CD14-positive monocyte (primary cell): Measurements from ENCODE around the gene RNF135. TPM values are rescaled to one million over a fixed set of nuclear protein-coding genes. Genes with fewer than 3 reads are reported as not detected.

ENCODE experiments used
- DNase-seq, 3 donors: peaks; one replicate each; pipeline ENCODE4 v3.0.0-alpha.2; 2011 to 2022
- H2AFZ ChIP-seq: 2 replicates; pipeline ENCODE4 v1.6.0; 2012; ENCODE audit warnings: mild to moderate bottlenecking, low read depth, low read length, inconsistent platforms; ENCODE audit not compliant: insufficient read depth, poor library complexity, severe bottlenecking
- H3K27ac ChIP-seq, 2 donors: 1 replicate in 1 of 2; 2 replicates in 1 of 2; pipeline ENCODE4 v1.5.1; 2012 to 2013; ENCODE audit warnings: low read length in 2 of 2, control low read depth in 1 of 2, inconsistent platforms in 1 of 2, low read depth in 1 of 2, mild to moderate bottlenecking in 1 of 2
- H3K27me3 ChIP-seq, 2 donors: one replicate each; pipeline versions ENCODE4 v1.6.0 to v1.6.1; 2011 to 2013; ENCODE audit warnings: low read length in 2 of 2; ENCODE audit not compliant: control insufficient read depth in 2 of 2, insufficient read depth in 2 of 2
- H3K36me3 ChIP-seq, 2 donors: replicated peaks in 1 of 2; 1 replicate in 1 of 2; 2 replicates in 1 of 2; pipeline versions ENCODE4 v1.5.1 to v1.6.1; 2012 to 2013; ENCODE audit warnings: low read length in 2 of 2, control low read depth in 1 of 2, inconsistent platforms in 1 of 2, mild to moderate bottlenecking in 1 of 2; ENCODE audit not compliant: insufficient read depth in 2 of 2, control insufficient read depth in 1 of 2
- H3K4me1 ChIP-seq, 2 donors: 1 replicate in 1 of 2; 2 replicates in 1 of 2; pipeline versions ENCODE4 v1.5.1 to v1.6.1; 2012 to 2013; ENCODE audit warnings: low read length in 2 of 2, control low read depth in 1 of 2, inconsistent platforms in 1 of 2, mild to moderate bottlenecking in 1 of 2, moderate library complexity in 1 of 2; ENCODE audit not compliant: insufficient read depth in 2 of 2, control insufficient read depth in 1 of 2
- H3K4me2 ChIP-seq: replicated peaks from 2 replicates; pipeline ENCODE3; 2012; ENCODE audit warnings: low read length, moderate library complexity, mild to moderate bottlenecking; ENCODE audit not compliant: poor library complexity, severe bottlenecking; ENCODE audit errors: extremely low read depth
- H3K4me3 ChIP-seq, 3 experiments: fragments of 200-600 bp in 1 of 3; sonication (generic) in 1 of 3; replicated peaks in 1 of 3; 1 replicate in 2 of 3; 2 replicates in 1 of 3; pipeline ENCODE4 v1.5.1; 2011 to 2013; ENCODE audit warnings: low read length in 3 of 3, mild to moderate bottlenecking in 3 of 3, control low read depth in 2 of 3, low read depth in 2 of 3, inconsistent platforms in 1 of 3, moderate library complexity in 1 of 3
- H3K79me2 ChIP-seq: 2 replicates; pipeline ENCODE4 v1.6.0; 2012; ENCODE audit warnings: mild to moderate bottlenecking, control low read depth, inconsistent platforms, low read length, moderate library complexity; ENCODE audit not compliant: insufficient read depth
- H3K9ac ChIP-seq: 2 replicates; pipeline ENCODE4 v1.6.0; 2017; ENCODE audit warnings: low read length, mild to moderate bottlenecking; ENCODE audit not compliant: insufficient read depth, poor library complexity, severe bottlenecking
- H3K9me3 ChIP-seq, 2 donors: replicated peaks in 1 of 2; 1 replicate in 1 of 2; 2 replicates in 1 of 2; pipeline versions ENCODE4 v1.5.1 to v1.6.1; 2012 to 2013; ENCODE audit warnings: low read length in 2 of 2, control low read depth in 1 of 2; ENCODE audit not compliant: control insufficient read depth in 1 of 2, insufficient read depth in 1 of 2
- H4K20me1 ChIP-seq: 2 replicates; pipeline ENCODE4 v1.6.0; 2012; ENCODE audit warnings: mild to moderate bottlenecking, low read length, control low read depth, moderate library complexity; ENCODE audit not compliant: insufficient read depth
- H3K27ac Mint-ChIP-seq, 7 donors: one replicate each; pipeline ENCODE4 v1.8.0; 2020; ENCODE audit warnings: mild to moderate bottlenecking in 7 of 7, mixed read lengths in 7 of 7, moderate library complexity in 6 of 7, inconsistent platforms in 2 of 7
- H3K27me3 Mint-ChIP-seq, 3 donors: one replicate each; pipeline ENCODE4 v1.8.0; 2021 to 2022; ENCODE audit warnings: low read depth in 3 of 3, mild to moderate bottlenecking in 3 of 3, mixed read lengths in 3 of 3, moderate library complexity in 3 of 3, inconsistent platforms in 1 of 3
- H3K36me3 Mint-ChIP-seq, 2 donors: one replicate each; pipeline ENCODE4 v1.8.0; 2020; ENCODE audit warnings: mixed read lengths in 2 of 2, inconsistent platforms in 1 of 2, mild to moderate bottlenecking in 1 of 2
- H3K4me1 Mint-ChIP-seq: one replicate; pipeline ENCODE4 v1.8.0; 2020; ENCODE audit warnings: mild to moderate bottlenecking, mixed read lengths
- H3K4me3 Mint-ChIP-seq, 2 donors: one replicate each; pipeline ENCODE4 v1.8.0; 2020; ENCODE audit warnings: mild to moderate bottlenecking in 2 of 2, mixed read lengths in 2 of 2, moderate library complexity in 1 of 2
- H3K9me3 Mint-ChIP-seq, 7 donors: one replicate each; pipeline ENCODE4 v1.8.0; 2020 to 2022; ENCODE audit warnings: mixed read lengths in 7 of 7, mild to moderate bottlenecking in 6 of 7, moderate library complexity in 6 of 7, inconsistent platforms in 2 of 7
- CTCF ChIP-seq: fragments of 200-600 bp; IDR thresholded peaks from one replicate; pipeline ENCODE4 v1.8.0; 2022; ENCODE audit warnings: antibody characterized with exemption, mild to moderate bottlenecking
- WGBS: methylation state at CpG from one replicate; pipeline ENCODE4 v1.1.5; 2013; ENCODE audit warnings: missing lambda C conversion rate; ENCODE audit not compliant: insufficient coverage; 5-methylcytosine and 5-hydroxymethylcytosine counted together
- intact Hi-C, 2 donors: fragments of 100-400 bp; cut with micrococcal nuclease; formaldehyde crosslinking; loops; one replicate each; pipeline versions ENCODE4 v1.15.0 to v1.15.1; 2023
- polyA plus RNA-seq, 3 donors: library from polyadenylated mRNA; depleted of rRNA in 1 of 3; unstranded in 2 of 3; stranded (reverse) in 1 of 3; fragments of 300-500 nt in 2 of 3; fragments of >200 nt in 1 of 3; fragmentation: Illumina TruSeq in 2 of 3; gene quantifications; 1 replicate in 2 of 3; 2 replicates in 1 of 3; pipeline ENCODE4 v1.2.3, GENCODE V29; 2012 to 2021

The RNF135 gene
- polyA plus RNA-seq, 3 donors = 51.4 to 74.8 (median 66.6) TPM

DNA sequence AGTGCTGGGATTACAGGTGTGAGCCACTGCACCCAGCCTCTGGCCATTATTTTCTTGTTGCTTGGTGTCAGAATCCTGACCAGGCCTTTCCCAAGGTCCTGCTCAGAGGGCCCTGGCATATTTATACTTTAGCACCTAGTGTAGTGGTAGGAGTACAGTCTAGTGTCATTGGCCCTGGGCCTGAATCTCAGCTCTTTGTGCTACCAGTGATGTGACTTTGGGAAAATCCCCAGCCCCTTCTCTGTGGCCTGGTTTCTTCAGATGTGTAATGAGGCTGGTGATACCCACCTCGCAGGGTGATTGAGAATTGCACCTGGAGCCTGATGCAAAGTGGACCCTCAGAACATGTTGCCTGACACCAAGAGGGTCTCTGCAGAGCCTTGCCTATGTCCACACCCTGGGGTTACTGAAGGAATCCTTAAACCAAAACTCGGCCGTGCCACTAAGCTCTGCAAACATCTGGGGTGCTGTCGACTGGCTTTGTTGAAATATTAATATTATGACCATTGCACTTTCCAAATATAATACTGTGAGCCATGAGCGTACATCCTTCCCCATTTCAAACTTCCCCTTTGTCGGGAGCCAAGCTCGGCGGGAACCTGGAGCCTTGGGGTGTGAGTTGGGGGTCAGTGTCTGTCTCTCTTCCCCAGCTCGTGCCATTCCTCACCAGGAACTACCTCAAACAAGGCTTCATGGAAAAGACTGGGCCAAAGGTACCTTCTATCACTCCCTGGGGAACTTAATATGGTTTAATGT lies 18.0 kb upstream of the RNF135 start:
- Histone ChIP-seq H4K20me1 (no peaks in the 10 kb centered on the region), H3K79me2 (peaks cover 41% of the 10 kb centered on the region), H3K4me3 (peak overlapping the region in 1 of 3 experiments; percentile 69), H3K4me2 (peak overlapping the region; percentile 67), H3K9me3 (no peaks in the 10 kb centered on the region), H3K9ac (peak overlapping the region; percentile 59), H3K27me3 (no peaks in the 10 kb centered on the region), H3K4me1 (peaks cover 93% of the 10 kb centered on the region in 2 donors), H3K36me3 (peaks cover 23 to 24% of the 10 kb centered on the region in 2 donors), H2AFZ (no peak overlapping the region), H3K27ac (peak overlapping the region; percentile 80 to 90)
- DNase-seq = peak; percentile 75 to 83 (median 78)
- Mint-ChIP-seq H3K27ac (peak overlapping the region; percentile 95 to 99 (median 97)), H3K9me3 (peaks cover 0 to 3% (median 0%) of the 10 kb centered on the region in 7 donors), H3K36me3 (peaks cover 46 to 67% of the 10 kb centered on the region in 2 donors), H3K4me1 (peaks cover 84% of the 10 kb centered on the region), H3K27me3 (peaks cover 0 to 4% (median 4%) of the 10 kb centered on the region in 3 donors), H3K4me3 (peak overlapping the region; percentile 42 to 85)
- TF ChIP-seq CTCF = no peak
- WGBS = 0% methylated on average over 1 of the region's 9 CpGs
- intact Hi-C loops = loop anchor here in 1 of 2 donors (5.0 to 10.0 kb wide), 3 partner anchors 99 to 539 kb away; partner anchors contain the start of gene EVI2B

- Histone ChIP-seq H3K27ac (peak overlapping the region; percentile 80 to 90), H3K79me2 (peaks cover 51% of the 10 kb centered on the region), H4K20me1 (no peaks in the 10 kb centered on the region), H3K9me3 (no peaks in the 10 kb centered on the region), H3K4me3 (peak overlapping the region in 2 of 3 experiments; percentile 2 to 69), H3K27me3 (no peaks in the 10 kb centered on the region), H2AFZ (peak overlapping the region; percentile 36), H3K4me1 (peaks cover 100% of the 10 kb centered on the region in 2 donors), H3K9ac (peak overlapping the region; percentile 62), H3K36me3 (peaks cover 11 to 17% of the 10 kb centered on the region in 2 donors), H3K4me2 (peak overlapping the region; percentile 66)
- TF ChIP-seq CTCF = no peak
- DNase-seq = peak; percentile 68 to 86 (median 80)
- Mint-ChIP-seq H3K36me3 (peaks cover 36 to 63% of the 10 kb centered on the region in 2 donors), H3K27me3 (peaks cover 0 to 5% (median 4%) of the 10 kb centered on the region in 3 donors), H3K4me1 (peaks cover 93% of the 10 kb centered on the region), H3K9me3 (peaks cover 0 to 3% (median 0%) of the 10 kb centered on the region in 7 donors), H3K27ac (peak overlapping the region; percentile 95 to 99 (median 97)), H3K4me3 (peak overlapping the region; percentile 64 to 78)
- intact Hi-C loops = loop anchor here (1.0 to 10.0 kb wide), 5 partner anchors 16 to 538 kb away; partner anchors contain the start of gene EVI2B (in 1 of the 2)
- 0% methylated on average over 3 of the region's 6 CpGs for WGBS
Observed at GRCh38 chr17:30954046-30954830, 16.6 kb upstream of the RNF135 start.
